ENCODE results near the gene EFCAB8.

The EFCAB8 gene

DNA sequence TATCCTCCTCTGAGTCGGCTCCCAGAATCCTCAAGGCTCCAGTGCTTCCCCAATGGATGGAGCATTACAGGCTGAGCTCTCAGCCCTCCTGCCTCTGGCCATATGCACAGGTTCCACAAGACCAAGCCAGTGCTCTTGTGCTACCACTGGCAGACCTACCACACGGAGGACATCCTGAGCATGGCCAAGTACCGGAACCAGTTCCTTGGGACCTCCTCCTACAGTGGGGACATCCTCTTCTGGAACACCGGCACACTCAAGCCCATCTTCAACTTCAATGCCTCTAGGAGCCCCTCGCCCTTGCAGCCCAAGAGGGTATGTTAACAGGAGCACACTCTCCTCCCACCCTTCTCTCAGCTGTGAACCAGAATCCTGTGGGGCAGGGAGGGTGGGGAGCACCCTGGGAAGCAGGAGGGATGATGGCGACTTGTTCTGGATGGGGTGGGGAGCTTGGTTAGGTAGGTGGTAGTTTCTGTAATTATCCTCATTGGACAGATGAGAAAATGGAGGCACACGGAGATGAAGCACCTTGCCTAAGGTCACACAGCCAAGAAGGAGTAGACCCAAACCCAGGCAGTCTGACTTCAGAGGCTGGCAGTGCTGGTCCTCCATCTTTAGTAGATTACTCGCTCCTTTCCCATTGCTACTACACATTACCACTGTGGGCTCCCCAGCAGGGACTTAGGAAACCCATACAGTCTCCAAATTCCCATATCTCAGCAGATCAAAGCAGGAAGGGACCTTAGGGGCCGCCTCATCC is 58.6 kb downstream of the EFCAB8 start:
- TF ChIP-seq, protein P1, sequence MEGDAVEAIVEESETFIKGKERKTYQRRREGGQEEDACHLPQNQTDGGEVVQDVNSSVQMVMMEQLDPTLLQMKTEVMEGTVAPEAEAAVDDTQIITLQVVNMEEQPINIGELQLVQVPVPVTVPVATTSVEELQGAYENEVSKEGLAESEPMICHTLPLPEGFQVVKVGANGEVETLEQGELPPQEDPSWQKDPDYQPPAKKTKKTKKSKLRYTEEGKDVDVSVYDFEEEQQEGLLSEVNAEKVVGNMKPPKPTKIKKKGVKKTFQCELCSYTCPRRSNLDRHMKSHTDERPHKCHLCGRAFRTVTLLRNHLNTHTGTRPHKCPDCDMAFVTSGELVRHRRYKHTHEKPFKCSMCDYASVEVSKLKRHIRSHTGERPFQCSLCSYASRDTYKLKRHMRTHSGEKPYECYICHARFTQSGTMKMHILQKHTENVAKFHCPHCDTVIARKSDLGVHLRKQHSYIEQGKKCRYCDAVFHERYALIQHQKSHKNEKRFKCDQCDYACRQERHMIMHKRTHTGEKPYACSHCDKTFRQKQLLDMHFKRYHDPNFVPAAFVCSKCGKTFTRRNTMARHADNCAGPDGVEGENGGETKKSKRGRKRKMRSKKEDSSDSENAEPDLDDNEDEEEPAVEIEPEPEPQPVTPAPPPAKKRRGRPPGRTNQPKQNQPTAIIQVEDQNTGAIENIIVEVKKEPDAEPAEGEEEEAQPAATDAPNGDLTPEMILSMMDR (IDR thresholded peaks at IDR 0.05; ENCODE audit: borderline replicate concordance, insufficient read depth, low read depth, low read length) = no peak
- no peak overlapping the region for H3K4me3 ChIP-seq (ENCODE audit: low read depth, low read length)

DNA sequence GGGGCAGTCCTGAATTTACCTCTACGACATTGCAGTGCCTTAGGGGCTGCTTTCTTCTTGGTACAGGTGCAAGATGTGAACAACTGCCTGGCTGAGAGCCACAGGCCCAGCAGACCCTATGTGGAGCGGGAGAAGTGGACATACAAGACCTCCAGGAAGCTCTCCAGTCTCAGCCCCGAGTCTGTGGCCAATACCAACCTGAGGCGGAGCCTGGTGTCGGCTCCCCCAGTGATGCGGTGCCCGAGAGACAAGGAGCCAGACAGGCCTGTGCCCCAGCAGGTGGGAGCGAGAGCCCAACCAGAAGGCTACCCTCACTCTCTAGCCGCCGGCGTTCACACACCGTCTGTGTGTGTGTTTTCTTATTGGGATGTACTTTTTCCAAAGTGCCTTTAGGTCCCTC is 59.6 kb downstream of the EFCAB8 start:
- no peak overlapping the region for H3K4me3 ChIP-seq (ENCODE audit: low read depth, low read length)
- TF ChIP-seq, protein P1 (IDR thresholded peaks at IDR 0.05; ENCODE audit: borderline replicate concordance, insufficient read depth, low read depth, low read length) = no peak

DNA sequence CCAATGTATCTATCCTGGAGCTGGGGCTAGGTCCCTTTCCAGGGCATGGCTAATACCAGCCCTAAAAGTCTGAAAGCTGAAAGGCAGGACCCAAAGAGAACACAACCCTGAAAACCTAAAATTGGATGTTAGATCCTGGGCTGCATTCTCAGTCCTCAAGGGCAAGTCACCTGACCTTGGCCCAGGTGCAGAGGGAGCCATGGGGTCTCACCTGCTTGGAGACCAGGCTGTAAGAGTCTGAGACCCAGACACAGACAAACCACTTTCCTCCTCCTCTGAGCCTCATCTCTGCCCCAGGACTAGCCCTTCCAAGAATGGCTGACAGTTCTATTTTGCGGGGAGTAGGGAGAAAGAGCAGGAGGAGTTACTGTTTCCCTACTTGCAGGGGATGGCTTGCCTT is 60.0 kb downstream of the EFCAB8 start:
- TF ChIP-seq, protein P1 (IDR thresholded peaks at IDR 0.05; ENCODE audit: borderline replicate concordance, insufficient read depth, low read depth, low read length) = no peak
- H3K4me3 ChIP-seq (ENCODE audit: low read depth, low read length) = no peak overlapping the region

DNA sequence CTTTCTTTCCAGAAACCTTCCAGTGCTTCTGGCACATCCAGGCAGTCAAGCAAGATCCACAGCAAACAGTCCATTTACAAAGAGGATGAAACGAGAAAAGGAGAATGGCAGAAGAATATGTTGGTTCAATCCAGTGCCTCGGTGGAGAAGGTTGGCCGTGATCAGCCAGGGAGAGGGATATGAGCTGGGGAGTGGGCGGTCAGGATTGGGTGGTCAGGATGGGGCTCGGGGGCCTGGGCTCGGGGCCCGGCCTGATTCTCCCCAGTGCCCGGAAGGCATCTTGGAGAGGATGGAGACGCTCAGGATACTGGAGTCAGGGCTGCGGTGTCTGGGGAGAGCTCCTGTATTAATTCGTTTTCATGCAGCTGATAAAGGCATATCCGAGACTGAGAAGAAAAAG is 61.3 kb downstream of the EFCAB8 start:
- TF ChIP-seq, protein P1 (IDR thresholded peaks at IDR 0.05; ENCODE audit: borderline replicate concordance, insufficient read depth, low read depth, low read length) = no peak
- H3K4me3 ChIP-seq (ENCODE audit: low read depth, low read length) = no peak overlapping the region

DNA sequence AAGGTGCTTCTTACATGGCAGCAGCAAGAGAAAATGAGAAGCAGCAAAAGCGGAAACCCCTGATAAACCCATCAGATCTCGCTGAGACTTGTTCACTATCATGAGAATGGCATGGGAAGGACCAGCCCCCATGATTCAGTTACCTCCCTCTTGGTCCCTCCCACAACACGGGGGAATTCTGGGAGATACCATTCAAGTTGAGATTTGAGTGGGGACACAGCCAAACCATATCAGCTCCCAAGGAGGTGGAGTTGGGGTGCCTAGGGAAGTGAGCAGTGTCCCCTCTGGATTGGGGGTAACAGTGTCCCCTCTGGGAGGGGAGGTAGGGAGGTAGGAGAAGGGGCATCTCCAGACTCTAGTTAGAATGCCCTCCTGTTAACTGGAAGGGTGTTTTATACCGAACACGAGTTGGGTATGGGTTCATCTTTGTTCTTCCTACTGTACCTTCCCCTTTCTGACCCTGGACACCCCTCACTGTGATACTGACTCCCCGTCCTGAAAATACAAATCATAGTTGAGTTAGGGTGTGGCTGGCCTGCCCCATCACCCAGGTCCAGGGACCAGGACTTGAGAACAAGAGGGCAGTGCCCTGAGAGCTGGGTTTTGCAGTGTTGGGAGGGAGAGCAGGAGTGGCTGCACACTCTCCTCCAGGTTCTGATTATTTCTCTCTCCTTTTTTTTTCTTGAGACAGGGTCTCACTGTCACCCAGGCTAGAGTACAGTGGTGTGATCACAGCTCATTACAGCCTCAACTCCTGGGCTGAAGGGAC is 62.0 kb downstream of the EFCAB8 start:
- H3K4me3 ChIP-seq (ENCODE audit: low read depth, low read length) = no peak overlapping the region
- TF ChIP-seq, protein P1 (IDR thresholded peaks at IDR 0.05; ENCODE audit: borderline replicate concordance, insufficient read depth, low read depth, low read length) = no peak

DNA sequence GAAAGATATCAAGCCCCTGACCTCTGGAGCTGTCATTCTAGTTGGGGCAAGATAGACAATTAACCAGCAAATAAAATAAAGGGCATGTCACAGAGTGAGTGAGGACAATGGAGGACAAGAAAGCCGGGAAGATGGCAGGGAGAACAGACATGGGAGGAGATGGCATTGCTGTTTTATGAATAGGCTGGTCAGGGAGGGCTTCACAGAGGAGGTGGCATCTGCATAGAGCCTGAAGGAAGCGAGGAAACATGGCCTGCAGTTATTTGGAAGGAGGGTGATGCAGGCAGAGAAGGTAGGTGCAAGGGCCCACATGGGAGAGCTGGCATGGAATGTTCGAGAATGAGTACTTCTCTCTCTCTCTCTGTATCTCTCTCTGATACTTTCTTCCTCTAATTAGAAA is 63.7 kb downstream of the EFCAB8 start:
- TF ChIP-seq, protein P1 (IDR thresholded peaks at IDR 0.05; ENCODE audit: borderline replicate concordance, insufficient read depth, low read depth, low read length) = no peak
- no peak overlapping the region for H3K4me3 ChIP-seq (ENCODE audit: low read depth, low read length)

DNA sequence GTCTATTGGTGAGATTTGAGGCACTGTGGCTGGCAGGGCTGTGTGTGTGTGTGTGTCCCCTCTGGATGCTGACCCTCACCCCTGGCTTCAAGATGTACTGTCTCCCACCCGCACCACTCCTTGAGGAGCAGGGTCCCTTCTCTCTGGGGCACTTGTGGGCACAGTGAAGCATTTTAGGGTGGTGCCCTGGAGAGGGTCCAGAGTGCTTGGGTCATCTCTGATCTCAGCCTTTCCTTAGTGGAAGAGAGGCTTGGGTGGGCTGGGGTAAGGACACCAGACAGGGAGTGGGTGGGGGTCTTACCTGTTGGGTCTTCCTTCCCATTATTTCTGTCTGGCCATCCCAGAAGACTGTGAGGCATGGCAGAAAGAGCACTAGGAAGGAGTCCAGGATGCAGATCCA is 66.1 kb downstream of the EFCAB8 start:
- TF ChIP-seq, protein P1 (IDR thresholded peaks at IDR 0.05; ENCODE audit: borderline replicate concordance, insufficient read depth, low read depth, low read length) = no peak
- no peak overlapping the region for H3K4me3 ChIP-seq (ENCODE audit: low read depth, low read length)
